ENCODE measurements around the gene ATG5. TPM values are rescaled to one million over a fixed set of nuclear protein-coding genes. Genes with fewer than 3 reads are reported as not detected.

The ATG5 gene
- total and polyA plus RNA-seq, 2 donors from 2014 or later, result 26.5 to 31.6 TPM

GRCh38 chr6:106339334-106340029, 13.9 kb upstream of the ATG5 start:
- Histone ChIP-seq H3K27me3 (ENCODE audit: control insufficient read depth, insufficient read depth, low read length) (no peaks in the 10 kb centered on the region), H3K4me1 (ENCODE audit: control insufficient read depth in 2 of 3, insufficient read depth in 2 of 3, low read depth in 1 of 3, low read length in 3 of 3) (no peaks in the 10 kb centered on the region), H3K4me3 (ENCODE audit: low read length in 3 of 3) (no peak overlapping the region), H3K36me3 (ENCODE audit: control insufficient read depth in 2 of 3, insufficient read depth in 3 of 3, low read length in 3 of 3) (no peaks in the 10 kb centered on the region), H3K9ac (ENCODE audit: low read length in 3 of 3) (no peak overlapping the region), H3K9me3 (ENCODE audit: control insufficient read depth in 2 of 3, insufficient read depth in 1 of 3, low read length in 3 of 3) (no peaks in the 10 kb centered on the region), H3K27ac (ENCODE audit: low read depth in 2 of 2, low read length in 2 of 2) (no peak overlapping the region)
- DNase-seq (peak in 4 of 5 donors; percentile 55 to 74 (median 63)), FAIRE-seq (no peak)
- peak; percentile 58 for TF ChIP-seq CTCF (IDR thresholded peaks at IDR 0.05; ENCODE audit: borderline replicate concordance, extremely low read depth, insufficient read depth)
- intact Hi-C loops (cut with DNase I), result loop anchor here (10.0 kb wide), 1 partner anchor 235 kb away; no protein-coding TSS in a partner anchor

- no peaks in the 10 kb centered on the region for H3K4me1 ChIP-seq (ENCODE audit: control insufficient read depth in 2 of 3, insufficient read depth in 2 of 3, low read depth in 1 of 3, low read length in 3 of 3)
- intact Hi-C loops (cut with DNase I), result no loop called here
- DNase-seq (peak; percentile 35 to 69 (median 63)), FAIRE-seq (peak; percentile 60)
- no peak overlapping the region for H3K4me3 ChIP-seq (ENCODE audit: low read length in 3 of 3)
- no peak overlapping the region for H3K9ac ChIP-seq (ENCODE audit: low read length in 3 of 3)
- no peaks in the 10 kb centered on the region for H3K36me3 ChIP-seq (ENCODE audit: control insufficient read depth in 2 of 3, insufficient read depth in 3 of 3, low read length in 3 of 3)
- H3K27me3 ChIP-seq (ENCODE audit: control insufficient read depth, insufficient read depth, low read length), result no peaks in the 10 kb centered on the region
- no peak overlapping the region for H3K27ac ChIP-seq (ENCODE audit: low read depth in 2 of 2, low read length in 2 of 2)
- TF ChIP-seq CTCF (IDR thresholded peaks at IDR 0.05; ENCODE audit: borderline replicate concordance, extremely low read depth, insufficient read depth), result peak; percentile 64
- no peaks in the 10 kb centered on the region for H3K9me3 ChIP-seq (ENCODE audit: control insufficient read depth in 2 of 3, insufficient read depth in 1 of 3, low read length in 3 of 3)
These were observed 9.3 kb upstream of the ATG5 start for GRCh38 chr6:106334646-106335448.

- Histone ChIP-seq H3K9ac (ENCODE audit: low read length in 3 of 3) (peak overlapping the region; percentile 74 to 96 (median 89)), H3K27me3 (ENCODE audit: control insufficient read depth, insufficient read depth, low read length) (no peaks in the 10 kb centered on the region), H3K36me3 (ENCODE audit: control insufficient read depth in 2 of 3, insufficient read depth in 3 of 3, low read length in 3 of 3) (no peaks in the 10 kb centered on the region), H3K27ac (ENCODE audit: low read depth in 2 of 2, low read length in 2 of 2) (peak overlapping the region; percentile 82 to 91), H3K4me3 (ENCODE audit: low read length in 3 of 3) (peak overlapping the region; percentile 75 to 96 (median 94)), H3K9me3 (ENCODE audit: control insufficient read depth in 2 of 3, insufficient read depth in 1 of 3, low read length in 3 of 3) (no peaks in the 10 kb centered on the region), H3K4me1 (ENCODE audit: control insufficient read depth in 2 of 3, insufficient read depth in 2 of 3, low read depth in 1 of 3, low read length in 3 of 3) (peaks cover 3 to 12% (median 5%) of the 10 kb centered on the region in 3 donors)
- no peak for FAIRE-seq
- intact Hi-C loops (cut with DNase I), result no loop called here
- TF ChIP-seq CTCF (IDR thresholded peaks at IDR 0.05; ENCODE audit: borderline replicate concordance, extremely low read depth, insufficient read depth), result no peak
- DNase-seq, result peak in 1 of 5 donors; percentile 33
These were observed 729 bp downstream of the ATG5 start for GRCh38 chr6:106324726-106325335.

Data from kidney (tissue), 14 donors.